HG03378 (cell line): Measurements from ENCODE around the gene DHRS11.

ENCODE experiments used
- ATAC-seq: cut with Tn5 transposase; IDR thresholded peaks from one replicate; pipeline ENCODE4 v1.9.1; 2021; ENCODE audit warnings: mild to moderate bottlenecking, moderate library complexity; ENCODE audit not compliant: unreplicated experiment

The DHRS11 gene

GRCh38 chr17:36613155-36613554, 21.5 kb downstream of the DHRS11 start:
- no peak for ATAC-seq

DNA sequence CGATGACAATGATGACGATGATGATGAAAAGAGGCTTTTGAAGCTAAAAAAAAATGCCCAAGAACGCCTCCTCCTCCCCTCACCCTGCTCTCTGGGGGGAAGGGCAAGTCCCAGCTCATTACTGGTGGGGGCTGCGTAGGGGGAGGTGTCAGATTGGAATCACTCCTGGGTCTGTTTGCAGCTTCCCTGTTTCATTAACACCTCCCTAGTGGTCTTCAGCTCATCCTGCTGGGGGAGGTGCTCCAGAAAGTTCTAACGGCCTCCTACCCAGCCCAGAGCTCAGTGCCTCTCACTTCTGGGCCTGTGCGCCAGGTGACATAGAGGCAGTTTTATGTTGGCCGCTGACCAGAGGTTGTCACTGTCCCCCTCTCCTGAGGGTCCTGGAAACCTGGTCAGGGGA, 22.4 kb downstream of the DHRS11 start:
- no peak for ATAC-seq

GRCh38 chr17:36614933-36615332, 23.3 kb downstream of the DHRS11 start:
- no peak for ATAC-seq

DNA sequence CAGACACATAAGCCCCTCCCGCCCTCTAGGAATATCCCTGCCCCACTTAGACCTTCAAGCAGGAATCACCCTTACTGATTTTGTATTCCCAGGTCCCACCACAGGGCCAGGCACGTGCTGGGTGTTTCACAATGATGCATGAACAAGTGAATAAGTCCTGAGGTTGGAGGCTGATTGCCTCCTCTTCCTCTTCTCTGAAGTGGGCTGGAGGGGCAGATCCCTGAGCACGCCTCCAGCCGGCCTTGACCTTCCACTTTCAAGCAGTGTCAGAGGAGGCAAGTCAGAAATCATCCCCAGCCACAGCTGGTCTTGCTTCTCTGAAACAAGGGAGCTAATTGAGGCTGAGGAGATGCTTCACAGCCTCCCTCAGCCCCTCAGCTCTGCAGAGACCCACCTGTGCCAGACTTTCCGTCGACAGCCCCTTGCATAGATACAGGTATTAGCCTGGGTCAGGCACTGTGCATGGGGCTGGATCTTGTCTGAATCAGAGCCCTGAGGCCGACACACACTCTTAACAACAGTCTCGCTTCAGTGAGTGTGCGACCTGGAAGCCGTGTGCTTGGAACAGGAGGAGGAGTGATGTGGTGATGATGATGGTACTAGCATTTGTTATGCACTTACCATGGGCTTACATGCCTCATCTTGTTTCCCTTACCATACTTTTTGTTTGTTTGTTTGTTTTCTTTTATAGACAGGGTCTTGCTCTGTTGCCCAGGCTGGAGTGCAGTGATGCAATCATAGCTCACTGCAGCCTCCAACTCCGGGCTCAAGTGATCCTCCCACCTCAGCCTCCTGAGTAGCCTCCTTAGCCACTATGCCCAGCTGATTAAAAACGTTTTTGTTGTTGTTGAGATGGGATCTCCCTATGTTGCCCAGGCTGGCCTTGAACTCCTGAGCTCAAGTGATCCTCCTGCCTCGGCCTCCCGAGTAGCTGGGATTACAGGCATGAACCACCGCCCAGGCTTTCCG, 24.7 kb downstream of the DHRS11 start:
- ATAC-seq: no peak

- ATAC-seq: no peak
Measured at GRCh38 chr17:36617773-36618172, 26.1 kb downstream of the DHRS11 start.

DNA sequence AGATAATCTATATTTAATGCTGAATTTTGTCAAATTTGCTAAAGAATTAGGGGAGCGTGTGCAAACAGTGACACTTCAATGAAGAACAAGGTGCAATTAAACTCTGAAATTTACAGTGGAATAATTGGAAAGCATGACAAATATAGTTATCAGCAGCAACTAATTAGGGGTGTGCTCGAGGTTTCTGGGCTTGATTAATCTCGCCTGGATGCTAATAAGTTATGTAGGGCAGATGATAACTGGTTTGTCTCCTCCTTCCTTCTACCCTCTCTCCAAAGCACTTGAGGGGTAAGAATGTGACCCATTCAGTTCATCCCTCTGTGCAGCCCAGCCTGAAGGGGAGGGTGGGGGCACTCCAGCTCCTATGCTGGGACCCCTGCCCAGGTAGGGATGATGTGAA, 31.6 kb downstream of the DHRS11 start:
- no peak for ATAC-seq

GRCh38 chr17:36625188-36625587, 33.5 kb downstream of the DHRS11 start:
- ATAC-seq: no peak

DNA sequence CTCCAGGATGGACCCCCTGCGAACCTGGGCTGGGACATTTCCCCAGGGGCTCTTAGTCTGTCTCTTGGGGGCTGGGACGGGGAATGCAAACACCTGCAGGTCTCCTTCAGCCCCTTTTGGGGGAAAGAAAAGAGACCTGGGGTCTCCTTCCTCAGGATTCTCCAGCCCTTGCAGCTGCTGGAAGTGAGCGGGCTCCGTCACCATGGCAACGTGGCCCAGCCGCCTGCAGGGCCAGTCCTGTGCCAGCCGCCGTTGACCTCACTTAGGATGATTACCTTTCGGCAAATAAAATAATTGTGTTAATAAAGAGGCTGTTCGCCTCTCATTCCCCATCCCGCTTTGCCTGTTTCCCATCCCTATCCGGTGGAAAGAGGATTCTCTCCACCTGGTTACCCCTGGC, 35.4 kb downstream of the DHRS11 start:
- no peak for ATAC-seq

- no peak for ATAC-seq
Measured at GRCh38 chr17:36628576-36628975, 36.9 kb downstream of the DHRS11 start.

GRCh38 chr17:36629252-36629847, 37.7 kb downstream of the DHRS11 start:
- ATAC-seq: no peak

DNA sequence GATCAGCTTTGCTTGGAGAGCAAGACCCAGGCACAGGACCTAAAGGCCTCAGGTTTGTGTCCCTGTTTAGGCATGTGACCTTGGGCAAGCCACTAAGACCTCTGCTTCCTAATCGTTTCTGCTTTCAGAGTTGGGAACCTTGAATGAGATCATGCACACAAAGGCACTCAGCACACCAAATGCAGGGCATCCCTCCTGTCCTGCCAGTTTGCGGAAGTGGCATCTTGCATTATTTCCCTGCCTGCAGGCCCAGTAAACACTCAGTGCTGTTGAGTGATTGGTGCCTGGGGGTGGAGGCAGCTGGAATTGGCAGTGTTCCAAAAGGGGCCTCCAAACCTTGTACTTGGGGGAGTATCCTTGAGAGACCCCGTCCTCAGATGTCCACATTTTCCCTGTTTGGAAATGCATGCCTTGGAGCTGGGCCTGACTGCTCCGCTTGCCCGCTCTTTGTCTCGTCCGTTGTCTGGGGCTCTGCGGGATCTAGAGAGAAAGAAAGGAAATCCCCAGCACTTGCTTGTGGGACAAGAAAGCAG, 38.4 kb downstream of the DHRS11 start:
- ATAC-seq: no peak

- no peak for ATAC-seq
Measured at GRCh38 chr17:36631022-36631421, 39.3 kb downstream of the DHRS11 start.

- no peak for ATAC-seq
Measured at GRCh38 chr17:36632916-36633771, 41.5 kb downstream of the DHRS11 start.

DNA sequence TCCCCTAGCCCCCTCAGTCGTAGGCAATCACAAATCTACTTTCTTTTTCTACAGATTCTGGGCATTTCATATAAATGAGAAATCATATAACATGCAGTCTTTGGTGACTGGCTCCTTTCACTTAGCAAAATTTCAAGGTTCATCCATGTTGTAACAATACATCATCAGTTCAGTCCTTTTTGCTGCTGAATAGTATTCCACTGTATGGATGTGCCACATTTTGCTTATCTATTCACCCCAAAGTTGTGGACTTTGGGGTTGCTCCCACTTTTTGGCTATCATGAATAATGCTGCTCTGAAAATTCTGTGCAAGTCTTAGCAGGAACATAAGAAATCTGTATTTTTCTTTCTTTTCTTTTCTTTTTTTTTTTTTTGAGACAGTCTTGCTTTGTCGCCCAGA, 48.7 kb downstream of the DHRS11 start:
- no peak for ATAC-seq

- no peak for ATAC-seq
Measured at GRCh38 chr17:36640836-36641235, 49.2 kb downstream of the DHRS11 start.

DNA sequence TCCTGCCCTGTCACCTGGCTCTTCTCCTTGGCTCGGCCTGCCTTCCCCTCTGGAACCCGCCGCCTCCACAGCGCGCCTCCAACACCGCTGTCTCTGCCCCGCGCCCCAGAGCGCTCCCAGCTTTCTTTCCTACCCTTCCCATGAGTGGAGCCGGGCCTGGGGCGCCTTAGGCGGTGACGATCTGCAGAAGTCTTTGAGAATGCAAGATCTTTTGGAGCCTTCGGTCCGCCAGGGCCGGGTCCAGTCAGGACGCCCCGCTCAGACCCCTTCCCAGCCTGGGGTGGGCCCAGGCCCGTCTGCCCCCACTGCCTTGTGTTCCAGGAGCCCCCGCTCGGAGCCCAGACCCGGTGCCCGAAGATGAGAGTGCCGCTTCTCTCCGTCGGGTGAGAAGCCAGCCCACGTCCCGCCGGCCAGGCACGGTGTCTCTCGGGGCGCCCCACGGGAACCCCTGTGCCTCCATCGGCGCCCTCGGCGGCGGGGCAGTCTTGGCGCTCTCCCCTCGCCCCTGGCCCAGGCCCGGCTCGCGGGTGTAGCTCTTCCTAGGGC, 49.7 kb downstream of the DHRS11 start:
- no peak for ATAC-seq

GRCh38 chr17:36641877-36642845, 50.5 kb downstream of the DHRS11 start:
- ATAC-seq: no peak

- ATAC-seq: no peak
Measured at GRCh38 chr17:36643086-36643685, 51.5 kb downstream of the DHRS11 start.

- ATAC-seq: no peak
Measured at GRCh38 chr17:36645422-36645821, 53.7 kb downstream of the DHRS11 start.
